Colon (tissue), 2 donors: ENCODE results near the gene RAET1E.
"Not testable (repeated sequence)": the region's sequence is repeated elsewhere in the genome, so short reads cannot be mapped to it uniquely, and the experiment has no call there.

ENCODE experiments used
- FAIRE-seq: peaks from 2 replicates; lab custom pipeline; 2012; peaks lifted over from hg19 to GRCh38; lab: Jason Lieb, UNC
- donor health status: control.
- donor health status: control.

The RAET1E gene

GRCh38 chr6:149889326-149889725 lies 8.6 kb downstream of the RAET1E start:
- no peak for FAIRE-seq

- FAIRE-seq, result no peak
These were observed 9.3 kb downstream of the RAET1E start for GRCh38 chr6:149888659-149889058.

GRCh38 chr6:149888093-149888492 lies 9.8 kb downstream of the RAET1E start:
- FAIRE-seq, result no peak

GRCh38 chr6:149887343-149887742 lies 10.6 kb downstream of the RAET1E start:
- no peak for FAIRE-seq

GRCh38 chr6:149885888-149886287 lies 12.0 kb downstream of the RAET1E start:
- FAIRE-seq, result no peak

- FAIRE-seq, result no peak
These were observed 13.3 kb downstream of the RAET1E start for GRCh38 chr6:149884617-149885016.

GRCh38 chr6:149884215-149884614 lies 13.7 kb downstream of the RAET1E start:
- no peak for FAIRE-seq

GRCh38 chr6:149881860-149882259 lies 16.1 kb downstream of the RAET1E start:
- FAIRE-seq, result no peak

GRCh38 chr6:149881066-149881766 lies 16.7 kb downstream of the RAET1E start:
- no peak for FAIRE-seq

GRCh38 chr6:149877659-149878058 lies 20.3 kb downstream of the RAET1E start:
- FAIRE-seq, result no peak

GRCh38 chr6:149876241-149876933 lies 21.5 kb downstream of the RAET1E start:
- FAIRE-seq, result no peak

- FAIRE-seq, result no peak
These were observed 25.7 kb downstream of the RAET1E start for GRCh38 chr6:149872233-149872632.

- no peak for FAIRE-seq
These were observed 26.7 kb downstream of the RAET1E start for GRCh38 chr6:149871182-149871581.

- FAIRE-seq, result no peak
These were observed 28.5 kb downstream of the RAET1E start for GRCh38 chr6:149869275-149869892.

GRCh38 chr6:149867876-149868640 lies 29.9 kb downstream of the RAET1E start:
- FAIRE-seq, result no peak

GRCh38 chr6:149864578-149865535 lies 33.1 kb downstream of the RAET1E start:
- FAIRE-seq, result no peak

- no peak for FAIRE-seq
These were observed 34.0 kb downstream of the RAET1E start, which contains the start of gene LRP11 for GRCh38 chr6:149863698-149864577. TSS of gene LRP11 (minus strand) at chr6:149864359. CDS start at chr6:149864020, 339 bp downstream.

- no peak for FAIRE-seq
These were observed 34.8 kb downstream of the RAET1E start for GRCh38 chr6:149862922-149863697.

GRCh38 chr6:149862424-149862738 lies 35.5 kb downstream of the RAET1E start:
- FAIRE-seq, result not testable (repeated sequence)
